Liver (tissue), 9 donors: Measurements from ENCODE around the gene DCTN4. TPM values are rescaled to one million over a fixed set of nuclear protein-coding genes. Genes with fewer than 3 reads are reported as not detected.

Experiments used
- DNase-seq: peaks from one replicate; pipeline ENCODE4 v3.0.0-alpha.2; 2017; ENCODE audit warnings: low spot score
- H3K27ac ChIP-seq, 2 donors: one replicate each; pipeline ENCODE4 v1.7.0; 2013; ENCODE audit warnings: inconsistent platforms in 2 of 2, low read length in 2 of 2, control low read depth in 1 of 2, low read depth in 1 of 2, mild to moderate bottlenecking in 1 of 2
- H3K27me3 ChIP-seq, 4 donors: one replicate each; pipeline versions ENCODE4 v1.6.1 to v1.7.0; 2013; ENCODE audit warnings: low read length in 3 of 4, inconsistent platforms in 1 of 4, mild to moderate bottlenecking in 1 of 4, moderate library complexity in 1 of 4; ENCODE audit not compliant: control insufficient read depth in 4 of 4, insufficient read depth in 4 of 4
- H3K36me3 ChIP-seq, 4 donors: one replicate each; pipeline versions ENCODE4 v1.6.1 to v1.7.0; 2013; ENCODE audit warnings: low read length in 3 of 4, mild to moderate bottlenecking in 3 of 4, low read depth in 1 of 4, moderate library complexity in 1 of 4; ENCODE audit not compliant: control insufficient read depth in 4 of 4, insufficient read depth in 3 of 4
- H3K4me1 ChIP-seq, 4 donors: one replicate each; pipeline versions ENCODE4 v1.6.1 to v1.7.0; 2013; ENCODE audit warnings: low read length in 3 of 4, mild to moderate bottlenecking in 3 of 4, moderate library complexity in 1 of 4; ENCODE audit not compliant: control insufficient read depth in 4 of 4, insufficient read depth in 4 of 4
- H3K4me3 ChIP-seq, 3 donors: one replicate each; pipeline versions ENCODE4 v1.6.1 to v1.7.0; 2013; ENCODE audit warnings: low read length in 3 of 3, control low read depth in 1 of 3, low read depth in 1 of 3, mild to moderate bottlenecking in 1 of 3
- H3K9ac ChIP-seq, 2 donors: one replicate each; pipeline ENCODE4 v1.7.0; 2013; ENCODE audit warnings: low read length in 2 of 2, mild to moderate bottlenecking in 2 of 2, moderate library complexity in 2 of 2, control low read depth in 1 of 2, low read depth in 1 of 2
- H3K9me3 ChIP-seq, 4 donors: one replicate each; pipeline versions ENCODE4 v1.6.1 to v1.7.0; 2013; ENCODE audit warnings: low read length in 3 of 4; ENCODE audit not compliant: control insufficient read depth in 4 of 4
- ATF3 ChIP-seq: IDR thresholded peaks from 2 replicates; pipeline ENCODE4 v1.6.1; 2016; ENCODE audit warnings: antibody characterized with exemption
- CTCF ChIP-seq: fragments of 150-350 bp; IDR thresholded peaks from 2 replicates; pipeline ENCODE4 v1.5.1; 2017; ENCODE audit warnings: improper control_type of control experiment, low read depth, low read length; ENCODE audit not compliant: missing input control
- EGR1 ChIP-seq, 2 donors: IDR thresholded peaks; 2 replicates each; pipeline ENCODE4 v1.6.1; 2016 to 2018; ENCODE audit warnings: antibody characterized with exemption in 2 of 2, low read depth in 2 of 2
- FOXA1 ChIP-seq: IDR thresholded peaks from 2 replicates; pipeline ENCODE4 v1.6.1; 2016; ENCODE audit warnings: antibody characterized with exemption
- FOXA2 ChIP-seq: IDR thresholded peaks from 2 replicates; pipeline ENCODE4 v1.6.1; 2016; ENCODE audit warnings: antibody characterized with exemption
- GABPA ChIP-seq, 2 donors: IDR thresholded peaks in 1 of 2; conservative IDR thresholded peaks in 1 of 2; 2 replicates each; pipeline ENCODE4 v1.6.1; 2016; ENCODE audit warnings: antibody characterized with exemption in 2 of 2, mild to moderate bottlenecking in 1 of 2, moderate library complexity in 1 of 2
- HNF4A ChIP-seq, 2 donors: conservative IDR thresholded peaks; 2 replicates each; pipeline ENCODE4 v1.6.1; 2016; ENCODE audit warnings: antibody characterized with exemption in 2 of 2, mild to moderate bottlenecking in 2 of 2
- HNF4G ChIP-seq: IDR thresholded peaks from 2 replicates; pipeline ENCODE4 v1.6.1; 2016; ENCODE audit warnings: antibody characterized with exemption
- JUND ChIP-seq, 2 donors: IDR thresholded peaks; 2 replicates each; pipeline ENCODE4 v1.6.1; 2016; ENCODE audit warnings: antibody characterized with exemption in 2 of 2
- MAX ChIP-seq: IDR thresholded peaks from 2 replicates; pipeline ENCODE4 v1.6.1; 2016; ENCODE audit warnings: antibody characterized with exemption
- NR2F2 ChIP-seq: IDR thresholded peaks from 2 replicates; pipeline ENCODE4 v1.6.1; 2016; ENCODE audit warnings: antibody characterized with exemption
- RAD21 ChIP-seq, 2 donors: IDR thresholded peaks; 2 replicates each; pipeline ENCODE4 v1.6.1; 2016; ENCODE audit warnings: antibody characterized with exemption in 2 of 2, mild to moderate bottlenecking in 2 of 2
- REST ChIP-seq: IDR thresholded peaks from 2 replicates; pipeline ENCODE4 v1.6.1; 2016; ENCODE audit warnings: antibody characterized with exemption, mild to moderate bottlenecking
- RXRA ChIP-seq, 2 donors: IDR thresholded peaks; 2 replicates each; pipeline ENCODE4 v1.6.1; 2017 to 2018; ENCODE audit warnings: antibody characterized with exemption in 2 of 2, mild to moderate bottlenecking in 1 of 2
- SP1 ChIP-seq: IDR thresholded peaks from 2 replicates; pipeline ENCODE4 v1.6.1; 2018; ENCODE audit warnings: antibody characterized with exemption, mild to moderate bottlenecking
- YY1 ChIP-seq: IDR thresholded peaks from 2 replicates; pipeline ENCODE4 v1.6.1; 2016; ENCODE audit warnings: antibody characterized with exemption, mild to moderate bottlenecking
- ZBTB33 ChIP-seq: IDR thresholded peaks from 2 replicates; pipeline ENCODE4 v1.6.1; 2016; ENCODE audit warnings: antibody characterized with exemption
- WGBS: extraction: QIAGEN DNeasy Blood & Tissue Kit; methylation state at CpG from one replicate; pipeline ENCODE4 v1.1.7; 2013; 5-methylcytosine and 5-hydroxymethylcytosine counted together
- polyA plus RNA-seq, 2 donors: library from polyadenylated mRNA; stranded (reverse) in 1 of 2; unstranded in 1 of 2; fragments of 200-250 nt in 1 of 2; fragments of >200 nt in 1 of 2; fragmentation: Nextera tagmentation in 1 of 2; extraction: Ambion mirVana in 1 of 2; gene quantifications; one replicate each; pipeline versions ENCODE4 v1.2.1 to v1.2.3, GENCODE V29; 2013 to 2015
- total RNA-seq, 2 donors: library from RNA; depleted of rRNA; stranded (reverse); fragments of >200 nt; gene quantifications; one replicate each; pipeline ENCODE4 v1.2.3, GENCODE V29; 2014
- donor health status: healthy.
- donor health status: healthy.
- donor health status: healthy.
- donor health status: healthy.
- donor health status: healthy.

Gene DCTN4
- total and polyA plus RNA-seq, 4 donors: 10.3 to 29.6 (median 20.2) TPM

- Histone ChIP-seq H3K27ac (no peak within 1 kb of the TSS), H3K27me3 (no peaks in the 10 kb centered on the region), H3K9ac (no peak within 1 kb of the TSS), H3K9me3 (no peaks in the 10 kb centered on the region), H3K4me3 (no peak within 1 kb of the TSS), H3K4me1 (peaks cover 12 to 19% (median 18%) of the 10 kb centered on the region in 4 donors), H3K36me3 (no peaks in the 10 kb centered on the region)
- TF ChIP-seq FOXA2 (no peak), REST (no peak), GABPA (IDR thresholded peaks at IDR 0.05 in 1 of 2, conservative IDR thresholded peaks at IDR 0.05 in 1 of 2) (no peak), MAX (no peak), HNF4A (conservative IDR thresholded peaks at IDR 0.05) (no peak), NR2F2 (no peak), FOXA1 (no peak), ZBTB33 (no peak), HNF4G (no peak), CTCF (no peak), ATF3 (no peak), RAD21 (IDR thresholded peaks at IDR 0.05) (no peak), SP1 (no peak), YY1 (no peak), JUND (IDR thresholded peaks at IDR 0.05) (no peak), RXRA (IDR thresholded peaks at IDR 0.05) (no peak), EGR1 (IDR thresholded peaks at IDR 0.05; ENCODE audit: low read depth in 2 of 2) (no peak)
- no peak for DNase-seq
- WGBS: 79% methylated on average over 7 of the region's 7 CpGs
Observed at GRCh38 chr5:150661086-150661485, 97.7 kb downstream of the DCTN4 start, which contains the start of gene MYOZ3. Gene MYOZ3, plus strand, starts transcription at chr5:150661251. Its CDS starts 1,691 bp downstream, at chr5:150662942.
